ENCODE results near the gene ENTR1. TPM values are rescaled to one million over a fixed set of nuclear protein-coding genes. Genes with fewer than 3 reads are reported as not detected.

ENTR1 gene
- total and polyA plus RNA-seq, 10 of the 15 experiments (the other 5 are each of a cell fraction or from before 2014, with no cell fraction given), result 8.2 to 96.4 (median 41.1) TPM

GRCh38 chr9:136389396-136389795 is 21.0 kb downstream of the ENTR1 start:
- no peak for ATAC-seq
- intact Hi-C loops (cut with micrococcal nuclease; ENCODE audit: unreplicated experiment) (no loop called here), in situ Hi-C loops (cut with MboI) (no loop called here)
- Histone ChIP-seq H3K36me3 (ENCODE audit: control insufficient read depth in 2 of 2, insufficient read depth in 2 of 2, low read length in 1 of 2) (peaks cover 16 to 30% of the 10 kb centered on the region in 2 experiments; a peak in 3 of 4 replicates), H3K4me1 (ENCODE audit: control insufficient read depth, insufficient read depth, low read length) (no peaks in the 10 kb centered on the region), H3K27me3 (replicated peaks in 1 of 2; ENCODE audit: control insufficient read depth in 2 of 2, insufficient read depth in 2 of 2, low read length in 1 of 2) (no peaks in the 10 kb centered on the region), H3K79me2 (ENCODE audit: control insufficient read depth, insufficient read depth, low read length) (no peaks in the 10 kb centered on the region), H3K9me3 (replicated peaks; ENCODE audit: control insufficient read depth, insufficient read depth, low read length) (no peaks in the 10 kb centered on the region), H2AFZ (ENCODE audit: control insufficient read depth, low read depth, low read length) (no peak overlapping the region), H3K27ac (ENCODE audit: control insufficient read depth, insufficient read depth) (no peak overlapping the region), H3K4me3 (no peak overlapping the region), H3K9ac (ENCODE audit: control insufficient read depth, insufficient read depth, low read length) (no peak overlapping the region), H4K20me1 (ENCODE audit: control insufficient read depth, insufficient read depth) (no peaks in the 10 kb centered on the region), H3K4me2 (ENCODE audit: control insufficient read depth, insufficient read depth) (no peak overlapping the region)
- ChIA-PET CTCF (interaction anchor here (0.9 kb wide), 1 partner anchor 11 kb away, joined by 3 read pairs; no protein-coding TSS in a partner anchor), RAD21 (ENCODE audit: unreplicated experiment) (no interaction called here), POLR2A (interaction anchor here (1.0 kb wide), 1 partner anchor 15 kb away, joined by 4 read pairs; no protein-coding TSS in a partner anchor), SMC1A (ENCODE audit: uncharacterized antibody, unreplicated experiment) (no interaction called here)
- no peak for DNase-seq (ENCODE audit: low read depth, low spot score)
- TF ChIP-seq BCL3 (IDR thresholded peaks at IDR 0.05; ENCODE audit: borderline replicate concordance, insufficient read depth, low read depth, low read length, poor library complexity, severe bottlenecking) (peak; percentile 20), RAD21 (IDR thresholded peaks at IDR 0.05; ENCODE audit: insufficient read depth, low read depth, low read length) (no peak), ZBTB40 (IDR thresholded peaks at IDR 0.05; ENCODE audit: borderline replicate concordance) (no peak)
- 92% methylated on average over 14 of the region's 14 CpGs for WGBS (ENCODE audit: insufficient coverage, insufficient replicate concordance, low lambda C conversion rate, missing lambda C conversion rate)
- no TSS peak for BruUV-seq (replicated peaks)
- FAIRE-seq, result no peak

All from GM12878 (cell line).